HG03439 (cell line): ENCODE data around the gene NPR3.

ENCODE experiments used
- ATAC-seq: cut with Tn5 transposase; IDR thresholded peaks from one replicate; pipeline ENCODE4 v1.9.1; 2021; ENCODE audit warnings: mild to moderate bottlenecking, moderate library complexity; ENCODE audit not compliant: unreplicated experiment

The NPR3 gene

GRCh38 chr5:32754284-32754683 lies 43.2 kb downstream of the NPR3 start:
- no peak for ATAC-seq

- ATAC-seq: no peak
Observed at GRCh38 chr5:32760091-32760509, 49.0 kb downstream of the NPR3 start.

GRCh38 chr5:32765266-32765665 lies 54.1 kb downstream of the NPR3 start:
- ATAC-seq: no peak

- no peak for ATAC-seq
Observed at GRCh38 chr5:32767948-32768467, 56.9 kb downstream of the NPR3 start.

- no peak for ATAC-seq
Observed at GRCh38 chr5:32769711-32770110, 58.6 kb downstream of the NPR3 start.

GRCh38 chr5:32770444-32770843 lies 59.3 kb downstream of the NPR3 start:
- no peak for ATAC-seq

- ATAC-seq: no peak
Observed at GRCh38 chr5:32771037-32771436, 59.9 kb downstream of the NPR3 start.

GRCh38 chr5:32773944-32774343 lies 62.8 kb downstream of the NPR3 start:
- no peak for ATAC-seq

GRCh38 chr5:32776200-32776599 lies 65.1 kb downstream of the NPR3 start:
- ATAC-seq: no peak

GRCh38 chr5:32777222-32777621 lies 66.1 kb downstream of the NPR3 start:
- no peak for ATAC-seq

GRCh38 chr5:32777733-32778132 lies 66.6 kb downstream of the NPR3 start:
- no peak for ATAC-seq

GRCh38 chr5:32778403-32778802 lies 67.3 kb downstream of the NPR3 start:
- ATAC-seq: no peak

- no peak for ATAC-seq
Observed at GRCh38 chr5:32779754-32780415, 68.8 kb downstream of the NPR3 start.

GRCh38 chr5:32780508-32780919 lies 69.4 kb downstream of the NPR3 start:
- ATAC-seq: no peak

GRCh38 chr5:32783661-32784060 lies 72.5 kb downstream of the NPR3 start:
- no peak for ATAC-seq

- no peak for ATAC-seq
Observed at GRCh38 chr5:32785611-32786254, 74.6 kb downstream of the NPR3 start.

- no peak for ATAC-seq
Observed at GRCh38 chr5:32786311-32786710, 75.2 kb downstream of the NPR3 start.

- ATAC-seq: no peak
Observed at GRCh38 chr5:32790411-32790951, 79.4 kb downstream of the NPR3 start.

GRCh38 chr5:32791536-32792243 lies 80.6 kb downstream of the NPR3 start:
- ATAC-seq: no peak

- ATAC-seq: no peak
Observed at GRCh38 chr5:32794086-32794485, 83.0 kb downstream of the NPR3 start.

- no peak for ATAC-seq
Observed at GRCh38 chr5:32802764-32803163, 91.6 kb downstream of the NPR3 start.

- no peak for ATAC-seq
Observed at GRCh38 chr5:32803656-32804055, 92.5 kb downstream of the NPR3 start.
